Type B pancreatic cell (in vitro differentiated cells): ENCODE results near the gene ARHGAP6. TPM values are rescaled to one million over a fixed set of nuclear protein-coding genes. Genes with fewer than 3 reads are reported as not detected.
A peak's percentile ranks its signal among the peaks of the same experiment; 100 is the strongest.

Source experiments
- DNase-seq: peaks from one replicate; pipeline ENCODE4 v3.0.0; 2021; ENCODE audit warnings: mixed read lengths; ENCODE audit not compliant: unreplicated experiment; ENCODE audit errors: extremely low spot score
- H3K27ac Mint-ChIP-seq: 2 replicates; pipeline ENCODE4 v1.8.0; 2021; ENCODE audit warnings: mild to moderate bottlenecking, mixed read lengths
- H3K27me3 Mint-ChIP-seq: 2 replicates; pipeline ENCODE4 v1.8.0; 2021; ENCODE audit warnings: mixed read lengths
- H3K36me3 Mint-ChIP-seq: 2 replicates; pipeline ENCODE4 v1.8.0; 2021; ENCODE audit warnings: mixed read lengths
- H3K4me1 Mint-ChIP-seq: one replicate; pipeline ENCODE4 v1.8.0; 2021; ENCODE audit warnings: mixed read lengths; ENCODE audit not compliant: unreplicated experiment
- H3K4me3 Mint-ChIP-seq: 2 replicates; pipeline ENCODE4 v1.8.0; 2021; ENCODE audit warnings: mild to moderate bottlenecking, mixed read lengths
- H3K9me3 Mint-ChIP-seq: 2 replicates; pipeline ENCODE4 v1.8.0; 2021; ENCODE audit warnings: mixed read lengths
- total RNA-seq: library from RNA; stranded (reverse); gene quantifications from 2 replicates; pipeline ENCODE4 v1.2.1, GENCODE V29; 2021; ENCODE audit warnings: low replicate concordance
- TF ChIP-seq, protein P1 (sequence below): fragments of 200-600 bp; sonication (generic); conservative IDR thresholded peaks from 2 replicates; pipeline ENCODE4 v1.5.0; 2021; ENCODE audit warnings: antibody characterized with exemption, mild to moderate bottlenecking

Gene ARHGAP6
- total RNA-seq, 1 donor from 2014 or later: 10.1 TPM

- no peak for DNase-seq
- Mint-ChIP-seq H3K4me3 (no peak overlapping the region), H3K4me1 (peaks cover 8% of the 10 kb centered on the region), H3K27ac (no peak overlapping the region), H3K36me3 (no peaks in the 10 kb centered on the region), H3K27me3 (peaks cover 3% of the 10 kb centered on the region), H3K9me3 (no peaks in the 10 kb centered on the region)
- TF ChIP-seq, protein P1, sequence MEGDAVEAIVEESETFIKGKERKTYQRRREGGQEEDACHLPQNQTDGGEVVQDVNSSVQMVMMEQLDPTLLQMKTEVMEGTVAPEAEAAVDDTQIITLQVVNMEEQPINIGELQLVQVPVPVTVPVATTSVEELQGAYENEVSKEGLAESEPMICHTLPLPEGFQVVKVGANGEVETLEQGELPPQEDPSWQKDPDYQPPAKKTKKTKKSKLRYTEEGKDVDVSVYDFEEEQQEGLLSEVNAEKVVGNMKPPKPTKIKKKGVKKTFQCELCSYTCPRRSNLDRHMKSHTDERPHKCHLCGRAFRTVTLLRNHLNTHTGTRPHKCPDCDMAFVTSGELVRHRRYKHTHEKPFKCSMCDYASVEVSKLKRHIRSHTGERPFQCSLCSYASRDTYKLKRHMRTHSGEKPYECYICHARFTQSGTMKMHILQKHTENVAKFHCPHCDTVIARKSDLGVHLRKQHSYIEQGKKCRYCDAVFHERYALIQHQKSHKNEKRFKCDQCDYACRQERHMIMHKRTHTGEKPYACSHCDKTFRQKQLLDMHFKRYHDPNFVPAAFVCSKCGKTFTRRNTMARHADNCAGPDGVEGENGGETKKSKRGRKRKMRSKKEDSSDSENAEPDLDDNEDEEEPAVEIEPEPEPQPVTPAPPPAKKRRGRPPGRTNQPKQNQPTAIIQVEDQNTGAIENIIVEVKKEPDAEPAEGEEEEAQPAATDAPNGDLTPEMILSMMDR: no peak
Measured at GRCh38 chrX:11438380-11438723, 227.4 kb downstream of the ARHGAP6 start.

- Mint-ChIP-seq H3K9me3 (no peaks in the 10 kb centered on the region), H3K36me3 (no peaks in the 10 kb centered on the region), H3K4me3 (no peak overlapping the region), H3K27me3 (peaks cover 3% of the 10 kb centered on the region), H3K27ac (peak overlapping the region; percentile 72), H3K4me1 (peaks cover 8% of the 10 kb centered on the region)
- TF ChIP-seq, protein P1: no peak
- DNase-seq: no peak
Measured at GRCh38 chrX:11437642-11438379, 227.9 kb downstream of the ARHGAP6 start.

DNA sequence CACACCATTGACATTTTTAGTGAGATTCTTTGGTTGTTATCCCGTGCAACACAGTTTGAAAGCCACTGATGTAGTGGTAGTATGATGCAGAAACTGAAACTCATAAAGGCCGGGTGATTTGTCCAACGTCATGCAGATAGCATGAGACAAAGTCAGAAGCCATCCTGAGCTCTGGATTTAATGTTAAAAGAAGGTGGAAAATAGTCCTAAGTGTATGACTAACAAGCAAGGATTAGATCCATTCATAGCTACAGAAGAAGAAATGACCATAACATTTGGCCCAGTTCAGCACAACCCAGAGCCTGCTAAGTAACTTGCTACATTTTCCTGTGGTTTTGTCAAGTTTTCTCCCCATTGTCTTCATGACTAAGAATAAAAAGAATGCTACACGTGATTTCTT, 230.2 kb downstream of the ARHGAP6 start:
- Mint-ChIP-seq H3K27ac (no peak overlapping the region), H3K4me3 (no peak overlapping the region)

DNA sequence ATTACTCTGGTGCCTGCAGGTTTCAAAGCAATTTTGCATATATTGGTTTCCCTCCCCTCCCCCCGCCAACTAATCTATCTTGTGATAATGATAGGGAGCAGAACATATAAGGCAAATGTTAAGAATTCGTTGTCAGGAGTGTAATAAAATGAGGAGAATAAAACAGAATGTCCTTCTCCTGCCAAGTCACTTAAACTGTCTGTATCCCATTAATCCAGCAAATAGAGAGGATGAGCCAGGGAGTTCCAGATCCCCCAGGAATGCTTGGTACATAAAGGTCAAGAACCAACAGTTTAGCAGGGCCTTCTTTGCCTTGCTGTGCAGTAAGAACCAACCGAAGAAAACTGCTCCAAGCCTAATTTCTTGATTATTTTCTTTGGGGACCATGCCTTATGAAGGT, 231.1 kb downstream of the ARHGAP6 start:
- H3K4me1 Mint-ChIP-seq: peaks cover 8% of the 10 kb centered on the region
- no peaks in the 10 kb centered on the region for H3K36me3 Mint-ChIP-seq
- DNase-seq: no peak
- no peaks in the 10 kb centered on the region for H3K27me3 Mint-ChIP-seq
- H3K27ac Mint-ChIP-seq: no peak overlapping the region
- TF ChIP-seq, protein P1: no peak
- H3K4me3 Mint-ChIP-seq: no peak overlapping the region
- no peaks in the 10 kb centered on the region for H3K9me3 Mint-ChIP-seq

More for the DNA sequence above, 230.2 kb downstream of the ARHGAP6 start:
- no peaks in the 10 kb centered on the region for H3K36me3 Mint-ChIP-seq
- TF ChIP-seq, protein P1: no peak
- no peaks in the 10 kb centered on the region for H3K9me3 Mint-ChIP-seq
- peaks cover 8% of the 10 kb centered on the region for H3K4me1 Mint-ChIP-seq
- DNase-seq: no peak
- peaks cover 3% of the 10 kb centered on the region for H3K27me3 Mint-ChIP-seq

DNA sequence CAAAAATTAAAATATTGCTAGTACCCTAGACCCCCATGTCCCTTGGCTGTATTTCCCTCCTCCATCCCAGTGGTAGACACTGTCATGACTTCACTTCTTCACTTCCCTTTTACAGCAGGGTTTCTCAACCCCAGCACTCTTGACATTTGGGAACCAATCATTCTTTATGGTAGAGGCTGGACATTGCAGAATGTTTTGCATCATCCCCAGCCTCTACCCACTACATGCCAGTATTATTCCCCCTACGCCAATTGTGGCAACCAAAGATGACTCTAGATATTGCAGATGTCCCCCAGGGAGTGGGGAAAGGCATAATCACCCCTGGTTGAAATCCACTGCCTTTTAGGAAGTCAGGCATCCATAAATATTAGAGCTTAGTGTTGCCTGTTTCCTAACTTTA, 233.9 kb downstream of the ARHGAP6 start:
- Mint-ChIP-seq H3K27ac (no peak overlapping the region), H3K9me3 (no peaks in the 10 kb centered on the region), H3K4me3 (no peak overlapping the region), H3K4me1 (no peaks in the 10 kb centered on the region), H3K27me3 (peaks cover 3% of the 10 kb centered on the region), H3K36me3 (no peaks in the 10 kb centered on the region)
- TF ChIP-seq, protein P1: no peak
- no peak for DNase-seq
